H1 (cell line): ENCODE results near the gene CDK3. TPM values are rescaled to one million over a fixed set of nuclear protein-coding genes. Genes with fewer than 3 reads are reported as not detected.

Experiments
- CTCF ChIA-PET: fragments of 300-600 bp; sonication (Branson Sonifier 250); formaldehyde crosslinking; loops from one replicate; lab custom pipeline; 2021; ENCODE audit not compliant: partially characterized antibody; lab: Charles Lee
- POLR2A ChIA-PET: fragments of 300-600 bp; sonication (Branson Sonifier 250); formaldehyde crosslinking; loops from one replicate; lab custom pipeline; 2021; ENCODE audit warnings: inconsistent platforms; ENCODE audit not compliant: partially characterized antibody; lab: Charles Lee
- DNase-seq, 2 experiments: peaks; one replicate each; pipeline versions ENCODE4 v3.0.0 to v3.0.0-alpha.2; 2010 to 2022; ENCODE audit warnings: low spot score in 2 of 2, low read depth in 1 of 2, mixed read lengths in 1 of 2
- FAIRE-seq: peaks from 2 replicates; lab custom pipeline; 2011; peaks lifted over from hg19 to GRCh38; lab: Jason Lieb, UNC
- H2AFZ ChIP-seq: 2 replicates; pipeline ENCODE4 v1.8.1; 2012; ENCODE audit warnings: low read length, inconsistent platforms
- H2AK5ac ChIP-seq: 2 replicates; pipeline ENCODE4 v1.6.1; 2013; ENCODE audit warnings: low read depth, low read length
- H2BK120ac ChIP-seq: replicated peaks from 2 replicates; pipeline ENCODE3; 2013; ENCODE audit warnings: low read depth, low read length, inconsistent platforms
- H2BK12ac ChIP-seq: 2 replicates; pipeline ENCODE4 v1.6.1; 2013; ENCODE audit warnings: low read depth, low read length
- H2BK15ac ChIP-seq: 2 replicates; pipeline ENCODE4 v1.6.1; 2013; ENCODE audit warnings: low read length
- H2BK20ac ChIP-seq: 2 replicates; pipeline ENCODE4 v1.6.1; 2013; ENCODE audit warnings: low read length
- H2BK5ac ChIP-seq: 2 replicates; pipeline ENCODE4 v1.6.1; 2013; ENCODE audit warnings: low read depth, low read length
- H3K14ac ChIP-seq: 2 replicates; pipeline ENCODE4 v1.6.1; 2013; ENCODE audit warnings: inconsistent platforms; ENCODE audit not compliant: insufficient read length
- H3K18ac ChIP-seq: 2 replicates; pipeline ENCODE4 v1.6.1; 2013; ENCODE audit warnings: low read length; ENCODE audit errors: extremely low read depth
- H3K23ac ChIP-seq: 2 replicates; pipeline ENCODE4 v1.6.1; 2013; ENCODE audit warnings: inconsistent platforms; ENCODE audit not compliant: insufficient read length
- H3K23me2 ChIP-seq: 2 replicates; pipeline ENCODE4 v1.6.1; 2013; ENCODE audit warnings: low read depth, low read length
- H3K27ac ChIP-seq: 2 replicates; pipeline ENCODE4 v1.6.1; 2011; ENCODE audit warnings: low read depth, low read length, inconsistent platforms
- H3K27me3 ChIP-seq, 4 experiments: replicated peaks in 1 of 4; 1 replicate in 1 of 4; 2 replicates in 3 of 4; pipeline versions ENCODE4 v1.6.1 to v1.8.1; 2011 to 2013; ENCODE audit warnings: low read length in 3 of 4, mild to moderate bottlenecking in 3 of 4, inconsistent platforms in 2 of 4, mixed read lengths in 2 of 4, moderate library complexity in 1 of 4; ENCODE audit not compliant: control insufficient read depth in 3 of 4, insufficient read depth in 3 of 4; ENCODE audit errors: extremely low read depth in 1 of 4
- H3K36me3 ChIP-seq, 4 experiments: 2 replicates each; pipeline versions ENCODE4 v1.6.1 to v1.8.1; 2011 to 2013; ENCODE audit warnings: mild to moderate bottlenecking in 4 of 4, low read length in 3 of 4, moderate library complexity in 2 of 4, control low read depth in 1 of 4, inconsistent platforms in 1 of 4; ENCODE audit not compliant: insufficient read depth in 4 of 4, control insufficient read depth in 2 of 4
- H3K4ac ChIP-seq: replicated peaks from 2 replicates; pipeline ENCODE3; 2013; ENCODE audit warnings: low read length, low read depth, mixed read lengths, inconsistent platforms; ENCODE audit not compliant: insufficient read length
- H3K4me1 ChIP-seq, 4 experiments: replicated peaks in 1 of 4; 1 replicate in 1 of 4; 2 replicates in 3 of 4; pipeline versions ENCODE4 v1.6.1 to v1.8.1; 2011 to 2013; ENCODE audit warnings: low read length in 3 of 4, inconsistent platforms in 2 of 4, mixed read lengths in 1 of 4; ENCODE audit not compliant: insufficient read depth in 4 of 4, control insufficient read depth in 3 of 4
- H3K4me2 ChIP-seq, 2 experiments: 2 replicates each; pipeline versions ENCODE4 v1.6.1 to v1.8.1; 2011 to 2013; ENCODE audit warnings: low read depth in 2 of 2, low read length in 2 of 2, control low read depth in 1 of 2, inconsistent platforms in 1 of 2, mild to moderate bottlenecking in 1 of 2; ENCODE audit not compliant: insufficient read depth in 1 of 2
- H3K4me3 ChIP-seq, 4 experiments: fragments of 200-600, 300-600 bp in 1 of 4; sonication (generic), shearing (Covaris generic), sonication (Bioruptor Twin) in 1 of 4; 2 replicates each; pipeline versions ENCODE4 v1.5.1 to v1.8.1; 2011 to 2016; ENCODE audit warnings: low read length in 4 of 4, low read depth in 3 of 4, control low read depth in 2 of 4, inconsistent platforms in 2 of 4, mild to moderate bottlenecking in 2 of 4, mixed read lengths in 1 of 4, moderate library complexity in 1 of 4; ENCODE audit not compliant: insufficient read depth in 2 of 4; ENCODE audit errors: extremely low read depth in 1 of 4
- H3K56ac ChIP-seq: replicated peaks from 2 replicates; pipeline ENCODE3; 2013; ENCODE audit warnings: low read depth, mild to moderate bottlenecking, mixed read lengths, low read length, inconsistent platforms; ENCODE audit not compliant: insufficient read length
- H3K79me1 ChIP-seq: 2 replicates; pipeline ENCODE4 v1.6.1; 2013; ENCODE audit warnings: low read depth, low read length, control low read depth
- H3K79me2 ChIP-seq, 2 experiments: 2 replicates each; pipeline versions ENCODE4 v1.6.1 to v1.8.1; 2012 to 2013; ENCODE audit warnings: low read length in 2 of 2, mild to moderate bottlenecking in 2 of 2, inconsistent platforms in 1 of 2; ENCODE audit not compliant: insufficient read depth in 2 of 2, control insufficient read depth in 1 of 2
- H3K9ac ChIP-seq, 4 experiments: replicated peaks in 1 of 4; 1 replicate in 1 of 4; 2 replicates in 3 of 4; pipeline versions ENCODE4 v1.6.1 to v1.8.1; 2011 to 2013; ENCODE audit warnings: low read depth in 3 of 4, low read length in 3 of 4, control low read depth in 2 of 4, mild to moderate bottlenecking in 2 of 4, moderate library complexity in 2 of 4, inconsistent platforms in 1 of 4; ENCODE audit errors: extremely low read depth in 1 of 4
- H3K9me3 ChIP-seq, 2 experiments: 2 replicates each; pipeline versions ENCODE4 v1.6.1 to v1.8.1; 2012 to 2013; ENCODE audit warnings: mild to moderate bottlenecking in 2 of 2, moderate library complexity in 2 of 2, control low read depth in 1 of 2, inconsistent platforms in 1 of 2, low read depth in 1 of 2, low read length in 1 of 2, mixed read lengths in 1 of 2; ENCODE audit not compliant: insufficient read depth in 2 of 2
- H4K20me1 ChIP-seq, 2 experiments: replicated peaks in 1 of 2; 2 replicates each; pipeline versions ENCODE3 to v1.8.1; 2011 to 2013; ENCODE audit warnings: inconsistent platforms in 2 of 2, low read length in 2 of 2, mild to moderate bottlenecking in 1 of 2; ENCODE audit not compliant: insufficient read depth in 2 of 2, control insufficient read depth in 1 of 2
- H4K5ac ChIP-seq: 2 replicates; pipeline ENCODE4 v1.6.1; 2013; ENCODE audit warnings: low read length, low read depth, mixed read lengths, inconsistent platforms; ENCODE audit not compliant: insufficient read length
- H4K8ac ChIP-seq: 2 replicates; pipeline ENCODE4 v1.8.0; 2013; ENCODE audit warnings: mild to moderate bottlenecking, moderate library complexity, low read length, inconsistent platforms; ENCODE audit not compliant: insufficient read depth; ENCODE audit errors: extremely low read depth
- H4K91ac ChIP-seq: replicated peaks from 2 replicates; pipeline ENCODE3; 2013; ENCODE audit warnings: low read length, mixed read lengths, inconsistent platforms; ENCODE audit not compliant: insufficient read length
- BACH1 ChIP-seq: IDR thresholded peaks from 2 replicates; pipeline ENCODE4 v1.6.1; 2012; ENCODE audit warnings: low read length, improper control_type of control experiment
- CREB1 ChIP-seq: IDR thresholded peaks from 2 replicates; pipeline ENCODE4 v1.6.1; 2012; ENCODE audit warnings: inconsistent platforms
- SIX5 ChIP-seq: IDR thresholded peaks from 2 replicates; pipeline ENCODE4 v1.6.1; 2011; ENCODE audit warnings: mild to moderate bottlenecking, low read depth, low read length
- WGBS, 2 experiments: shearing (Covaris generic) in 1 of 2; methylation state at CpG; one replicate each; pipeline versions ENCODE4 v1.1.6 to v1.1.7; 2013 to 2015; ENCODE audit warnings: low lambda C conversion rate in 2 of 2, mixed read lengths in 2 of 2, inconsistent platforms in 1 of 2, low coverage in 1 of 2, missing lambda C conversion rate in 1 of 2; ENCODE audit not compliant: insufficient replicate concordance in 2 of 2, insufficient coverage in 1 of 2, insufficient read length in 1 of 2; ENCODE audit errors: extremely low coverage in 1 of 2, missing lambda C conversion rate in 1 of 2; 5-methylcytosine and 5-hydroxymethylcytosine counted together
- polyA plus RNA-seq, 7 experiments: library from polyadenylated mRNA; depleted of rRNA in 3 of 7; stranded (reverse) in 5 of 7; unstranded in 2 of 7; fragments of >200 nt in 5 of 7; fragments of 200-250 nt in 2 of 7; gene quantifications; 1 replicate in 5 of 7; 2 replicates in 1 of 7; 4 replicates in 1 of 7; pipeline versions ENCODE4 v1.2.1 to v1.2.3, GENCODE V29; 2011 to 2013; ENCODE audit warnings: missing spikeins in 2 of 7, mixed read lengths in 2 of 7
- total RNA-seq: library from RNA; stranded (reverse); fragmentation: NEBNext Ultra II Directional; extraction: Animal tissue kit (Norgen Biotek cat#: 25700); gene quantifications from 2 replicates; pipeline ENCODE4 v1.2.1, GENCODE V29; 2021
- TF ChIP-seq, protein P1 (sequence below), 3 experiments: IDR thresholded peaks; 1 replicate in 2 of 3; 2 replicates in 1 of 3; pipeline versions ENCODE4 v1.5.1 to v1.6.1; 2011; ENCODE audit warnings: low read length in 3 of 3, mild to moderate bottlenecking in 3 of 3, inconsistent platforms in 2 of 3, low read depth in 1 of 3, moderate library complexity in 1 of 3; ENCODE audit not compliant: insufficient read depth in 1 of 3; ENCODE audit errors: control extremely low read depth in 1 of 3
- TF ChIP-seq, protein P2 (sequence below): IDR thresholded peaks from 2 replicates; pipeline ENCODE4 v1.6.1; 2011; ENCODE audit warnings: low read depth, mild to moderate bottlenecking, low read length; ENCODE audit not compliant: insufficient read depth

Gene CDK3
- total and polyA plus RNA-seq, 2 of the 8 experiments (the other 6 are each of a cell fraction or from before 2014, with no cell fraction given), result 10.0 to 14.6 TPM

DNA sequence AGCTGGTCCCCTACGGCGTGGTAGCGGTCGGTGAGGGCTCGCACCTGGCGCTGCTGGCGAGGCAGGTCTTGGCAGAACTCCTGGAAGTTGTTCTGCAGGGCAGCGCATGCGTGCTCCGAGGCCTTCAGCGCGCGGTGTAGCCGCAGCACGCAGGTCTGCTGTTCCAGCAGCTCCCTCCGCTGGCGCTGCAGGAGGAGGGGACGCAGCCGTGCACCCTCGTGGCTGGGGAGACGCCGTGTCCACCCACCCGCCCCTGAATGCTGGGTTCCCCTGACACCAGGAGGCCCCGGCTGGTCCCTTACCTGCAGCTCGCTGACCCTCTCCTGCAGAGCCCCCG is 14.2 kb downstream of the CDK3 start:
- Histone ChIP-seq H2BK120ac (no peak overlapping the region), H3K9ac (no peak overlapping the region), H3K18ac (peak overlapping the region; percentile 78), H2AK5ac (no peak overlapping the region), H3K27me3 (no peaks in the 10 kb centered on the region; a peak in 1 of 7 replicates), H3K23me2 (no peaks in the 10 kb centered on the region), H3K27ac (no peak overlapping the region), H4K91ac (no peak overlapping the region), H3K36me3 (no peaks in the 10 kb centered on the region), H3K9me3 (no peaks in the 10 kb centered on the region; a peak in 1 of 4 replicates), H3K4me2 (no peak overlapping the region), H2BK12ac (no peak overlapping the region), H3K4me1 (peaks cover 0 to 2% (median under 1%) of the 10 kb centered on the region in 4 experiments; a peak in 3 of 7 replicates), H4K8ac (no peak overlapping the region), H3K4me3 (no peak overlapping the region), H4K5ac (no peak overlapping the region), H2AFZ (no peak overlapping the region), H2BK15ac (no peak overlapping the region), H3K23ac (no peak overlapping the region), H2BK20ac (no peak overlapping the region; the same call in 1 of the 2 replicates), H2BK5ac (no peak overlapping the region), H4K20me1 (no peaks in the 10 kb centered on the region), H3K79me1 (no peaks in the 10 kb centered on the region), H3K56ac (no peak overlapping the region), H3K79me2 (no peaks in the 10 kb centered on the region), H3K4ac (no peak overlapping the region), H3K14ac (no peak overlapping the region)
- FAIRE-seq (no peak), DNase-seq (no peak)
- POLR2A ChIA-PET, result interaction anchor here (0.6 to 2.0 kb wide), 5 partner anchors 8 to 718 kb away, joined by 3 to 9 read pairs (median 5); partner anchors contain the start of gene ZACN
- CTCF ChIA-PET, result interaction anchor here (0.6 to 32.0 kb wide), 34 partner anchors 13 to 269 kb away, joined by 3 to 885 read pairs (median 5); partner anchors contain the start of genes CDK3, EVPL, MRPL38 and TRIM47
- 96% methylated on average over 11 of the region's 26 CpGs; no CpG with 5 or more reads in 1 of the 2 experiments for WGBS, 2 experiments
- TF ChIP-seq CREB1, result no peak
- TF ChIP-seq, protein P1, sequence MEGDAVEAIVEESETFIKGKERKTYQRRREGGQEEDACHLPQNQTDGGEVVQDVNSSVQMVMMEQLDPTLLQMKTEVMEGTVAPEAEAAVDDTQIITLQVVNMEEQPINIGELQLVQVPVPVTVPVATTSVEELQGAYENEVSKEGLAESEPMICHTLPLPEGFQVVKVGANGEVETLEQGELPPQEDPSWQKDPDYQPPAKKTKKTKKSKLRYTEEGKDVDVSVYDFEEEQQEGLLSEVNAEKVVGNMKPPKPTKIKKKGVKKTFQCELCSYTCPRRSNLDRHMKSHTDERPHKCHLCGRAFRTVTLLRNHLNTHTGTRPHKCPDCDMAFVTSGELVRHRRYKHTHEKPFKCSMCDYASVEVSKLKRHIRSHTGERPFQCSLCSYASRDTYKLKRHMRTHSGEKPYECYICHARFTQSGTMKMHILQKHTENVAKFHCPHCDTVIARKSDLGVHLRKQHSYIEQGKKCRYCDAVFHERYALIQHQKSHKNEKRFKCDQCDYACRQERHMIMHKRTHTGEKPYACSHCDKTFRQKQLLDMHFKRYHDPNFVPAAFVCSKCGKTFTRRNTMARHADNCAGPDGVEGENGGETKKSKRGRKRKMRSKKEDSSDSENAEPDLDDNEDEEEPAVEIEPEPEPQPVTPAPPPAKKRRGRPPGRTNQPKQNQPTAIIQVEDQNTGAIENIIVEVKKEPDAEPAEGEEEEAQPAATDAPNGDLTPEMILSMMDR (IDR thresholded peaks at IDR 0.05; ENCODE audit: control extremely low read depth in 1 of 3, insufficient read depth in 1 of 3, low read depth in 1 of 3, low read length in 3 of 3), result no peak
- no peak for TF ChIP-seq BACH1
- TF ChIP-seq, protein P2, sequence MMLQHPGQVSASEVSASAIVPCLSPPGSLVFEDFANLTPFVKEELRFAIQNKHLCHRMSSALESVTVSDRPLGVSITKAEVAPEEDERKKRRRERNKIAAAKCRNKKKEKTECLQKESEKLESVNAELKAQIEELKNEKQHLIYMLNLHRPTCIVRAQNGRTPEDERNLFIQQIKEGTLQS, result no peak
- no peak for TF ChIP-seq SIX5
